Cardiac muscle cell (in vitro differentiated cells and primary cell): ENCODE results near the gene HECW1. TPM values are rescaled to one million over a fixed set of nuclear protein-coding genes. Genes with fewer than 3 reads are reported as not detected.

Experiments used
- DNase-seq, 2 donors: peaks; one replicate each; pipeline versions ENCODE4 v3.0.0 to v3.0.0-alpha.2; 2010 to 2017; ENCODE audit warnings: low read depth in 1 of 2, low spot score in 1 of 2
- H3K27ac ChIP-seq: fragments of 200-600 bp; sonication (generic); 2 replicates; pipeline ENCODE4 v1.5.1; 2016
- H3K27me3 ChIP-seq: fragments of 200-600 bp; sonication (generic); 2 replicates; pipeline ENCODE4 v1.6.0; 2016; ENCODE audit warnings: control low read depth
- H3K36me3 ChIP-seq: fragments of 200-600 bp; sonication (generic); 2 replicates; pipeline ENCODE4 v1.5.1; 2016; ENCODE audit warnings: control low read depth
- H3K4me1 ChIP-seq: fragments of 200-600 bp; sonication (generic); 2 replicates; pipeline ENCODE4 v1.8.1; 2017; ENCODE audit warnings: low read depth, mild to moderate bottlenecking, mixed run types
- H3K4me3 ChIP-seq: fragments of 200-600 bp; sonication (generic); 2 replicates; pipeline ENCODE4 v1.5.1; 2016; ENCODE audit warnings: mild to moderate bottlenecking
- H3K9me3 ChIP-seq: fragments of 200-600 bp; sonication (generic); 2 replicates; pipeline ENCODE4 v1.5.1; 2017; ENCODE audit warnings: low read depth, mild to moderate bottlenecking, control low read depth
- polyA plus RNA-seq: library from polyadenylated mRNA; unstranded; fragments of >200 nt; fragmentation: Nextera tagmentation; extraction: Ambion mirVana; gene quantifications from 2 replicates; pipeline ENCODE4 v1.2.1, GENCODE V29; 2016
- total RNA-seq: library from RNA; depleted of rRNA; stranded (reverse); fragments of >200 nt; gene quantifications from 2 replicates; pipeline ENCODE4 v1.2.3, GENCODE V29; 2016
- TF ChIP-seq, protein P1 (sequence below): IDR thresholded peaks from 2 replicates; pipeline ENCODE4 v1.5.1; 2012; ENCODE audit warnings: low read depth, mild to moderate bottlenecking, low read length

Gene HECW1
- total and polyA plus RNA-seq, 2 experiments from 2014 or later, result 0.06 to 0.13 TPM

DNA sequence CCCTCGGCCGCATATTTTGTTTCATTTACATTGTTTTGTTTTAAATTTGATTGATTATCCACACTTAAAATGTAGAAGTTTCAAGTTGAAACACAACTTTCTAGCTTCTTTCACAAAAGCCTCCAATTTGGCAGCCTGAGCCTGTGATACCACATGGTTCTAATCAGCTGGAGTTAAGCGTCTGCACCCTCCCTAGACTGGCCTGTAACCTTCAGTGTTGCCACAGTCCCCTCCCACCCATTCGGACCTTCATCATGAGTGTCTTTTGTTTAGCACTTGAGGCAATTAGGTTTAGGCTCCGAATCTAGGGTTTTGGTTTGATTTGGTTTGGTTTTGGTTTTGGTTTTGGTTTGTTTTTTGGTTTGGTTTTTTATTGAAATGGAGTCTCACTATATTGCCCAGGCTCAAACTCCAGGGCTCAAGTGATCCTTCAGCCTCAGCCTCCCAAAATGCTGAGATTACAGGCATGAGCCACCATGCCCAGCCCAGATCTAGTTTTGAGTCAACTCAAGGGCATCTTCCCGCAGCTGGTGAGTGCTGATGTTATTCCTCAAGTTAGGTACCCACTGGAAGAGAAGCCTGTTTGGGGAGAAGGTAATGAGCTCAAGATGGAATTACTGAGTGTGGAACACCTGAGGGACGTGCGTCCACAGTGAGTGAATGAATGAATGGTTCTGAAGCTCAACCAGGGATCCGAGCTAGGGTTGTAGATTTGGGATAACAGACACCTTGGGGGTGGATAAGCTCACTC, 201.4 kb downstream of the HECW1 start:
- no peaks in the 10 kb centered on the region for H3K36me3 ChIP-seq
- TF ChIP-seq, protein P1, sequence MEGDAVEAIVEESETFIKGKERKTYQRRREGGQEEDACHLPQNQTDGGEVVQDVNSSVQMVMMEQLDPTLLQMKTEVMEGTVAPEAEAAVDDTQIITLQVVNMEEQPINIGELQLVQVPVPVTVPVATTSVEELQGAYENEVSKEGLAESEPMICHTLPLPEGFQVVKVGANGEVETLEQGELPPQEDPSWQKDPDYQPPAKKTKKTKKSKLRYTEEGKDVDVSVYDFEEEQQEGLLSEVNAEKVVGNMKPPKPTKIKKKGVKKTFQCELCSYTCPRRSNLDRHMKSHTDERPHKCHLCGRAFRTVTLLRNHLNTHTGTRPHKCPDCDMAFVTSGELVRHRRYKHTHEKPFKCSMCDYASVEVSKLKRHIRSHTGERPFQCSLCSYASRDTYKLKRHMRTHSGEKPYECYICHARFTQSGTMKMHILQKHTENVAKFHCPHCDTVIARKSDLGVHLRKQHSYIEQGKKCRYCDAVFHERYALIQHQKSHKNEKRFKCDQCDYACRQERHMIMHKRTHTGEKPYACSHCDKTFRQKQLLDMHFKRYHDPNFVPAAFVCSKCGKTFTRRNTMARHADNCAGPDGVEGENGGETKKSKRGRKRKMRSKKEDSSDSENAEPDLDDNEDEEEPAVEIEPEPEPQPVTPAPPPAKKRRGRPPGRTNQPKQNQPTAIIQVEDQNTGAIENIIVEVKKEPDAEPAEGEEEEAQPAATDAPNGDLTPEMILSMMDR, result no peak
- no peaks in the 10 kb centered on the region for H3K9me3 ChIP-seq
- no peak for DNase-seq
- no peaks in the 10 kb centered on the region for H3K27me3 ChIP-seq
- no peak overlapping the region for H3K4me3 ChIP-seq
- H3K4me1 ChIP-seq, result no peaks in the 10 kb centered on the region
- H3K27ac ChIP-seq, result no peak overlapping the region

DNA sequence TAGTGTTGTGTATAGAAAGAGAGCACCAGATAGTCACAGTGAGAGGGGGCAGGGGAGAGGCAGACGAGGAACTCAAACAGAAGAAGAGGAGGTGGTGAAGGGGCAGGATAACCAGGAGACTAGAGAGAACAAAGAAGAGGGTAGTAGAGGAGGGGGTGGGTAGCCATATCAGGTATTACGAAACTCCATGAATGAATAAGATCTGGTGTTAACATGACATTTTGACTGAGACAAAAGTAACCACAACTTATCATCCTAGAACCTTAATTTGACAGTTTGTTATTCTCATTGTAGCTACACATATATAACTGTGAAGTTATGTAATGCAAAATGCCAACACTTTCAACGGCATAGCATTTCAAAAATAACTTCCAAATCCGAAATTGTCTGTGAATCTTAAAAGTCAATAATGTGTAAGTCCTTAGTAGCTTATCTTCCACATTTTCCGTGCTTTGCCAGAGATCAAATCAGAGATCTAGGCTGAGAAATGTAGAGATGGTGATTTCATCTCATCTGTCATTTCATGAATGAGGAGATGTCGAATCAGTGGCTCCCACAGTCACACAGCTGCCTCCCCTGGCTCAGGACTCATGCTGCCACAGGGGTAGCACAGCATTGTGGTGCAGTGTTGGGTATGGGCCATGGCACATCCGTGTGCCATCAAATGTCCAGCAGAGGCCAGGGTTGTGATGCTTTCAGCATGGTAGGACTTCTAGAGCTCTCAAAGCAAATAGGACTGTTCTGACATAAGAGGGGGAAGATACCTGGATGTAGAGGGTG, 202.1 kb downstream of the HECW1 start:
- Histone ChIP-seq H3K36me3 (no peaks in the 10 kb centered on the region), H3K4me1 (no peaks in the 10 kb centered on the region), H3K9me3 (no peaks in the 10 kb centered on the region), H3K27ac (no peak overlapping the region), H3K4me3 (no peak overlapping the region), H3K27me3 (no peaks in the 10 kb centered on the region)
- TF ChIP-seq, protein P1, result no peak
- no peak for DNase-seq

DNA sequence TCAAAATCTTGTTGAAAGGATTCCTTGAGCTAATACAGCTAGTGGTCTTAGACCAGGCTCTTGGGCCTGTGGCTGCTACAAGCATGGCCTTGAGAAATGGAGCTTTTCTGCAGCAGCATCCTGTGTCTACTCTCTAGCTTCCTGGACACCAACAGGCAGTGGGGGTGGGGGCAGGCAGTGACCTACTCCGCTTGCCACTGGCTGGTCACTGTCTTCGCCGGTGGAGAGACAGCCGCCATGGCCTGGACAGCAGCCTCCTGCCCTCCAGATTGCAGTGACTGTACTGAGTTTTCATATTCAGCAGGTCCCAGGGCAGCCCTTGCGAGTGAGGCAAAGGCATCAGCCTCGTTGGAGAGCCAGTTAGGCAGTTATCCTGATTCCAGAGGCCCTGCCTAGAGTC, 204.6 kb downstream of the HECW1 start:
- no peak overlapping the region for H3K27ac ChIP-seq
- TF ChIP-seq, protein P1, result no peak
- no peaks in the 10 kb centered on the region for H3K9me3 ChIP-seq
- DNase-seq, result no peak
- H3K4me3 ChIP-seq, result no peak overlapping the region
- no peaks in the 10 kb centered on the region for H3K27me3 ChIP-seq
- no peaks in the 10 kb centered on the region for H3K36me3 ChIP-seq
- H3K4me1 ChIP-seq, result no peaks in the 10 kb centered on the region

DNA sequence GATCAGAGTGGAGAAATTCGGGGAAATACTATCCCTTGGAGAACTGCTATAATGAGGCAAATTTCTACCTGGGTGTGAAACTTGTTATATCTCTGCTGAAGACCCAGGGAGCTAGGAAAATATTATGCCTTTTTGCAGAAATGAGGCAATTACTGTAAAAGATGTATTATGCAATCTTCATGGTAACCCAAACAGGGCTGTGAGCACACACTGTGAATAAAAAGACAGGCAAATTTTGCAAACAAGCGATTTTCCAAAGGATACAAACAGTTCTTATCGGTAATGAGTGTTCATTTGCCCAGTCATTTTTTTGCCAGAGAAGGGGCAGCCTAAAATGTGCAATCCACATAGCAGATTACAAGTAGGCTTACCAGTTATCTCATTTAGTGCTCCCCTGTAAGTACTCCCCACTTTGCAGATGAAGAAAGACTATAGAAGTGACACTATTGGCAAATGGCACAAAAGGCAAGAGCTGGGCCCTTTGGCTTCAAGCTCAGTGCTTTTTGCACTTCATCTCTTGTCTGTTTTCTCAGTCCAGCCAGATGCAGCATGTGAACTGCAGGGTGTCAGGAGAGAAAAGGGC, 205.8 kb downstream of the HECW1 start:
- TF ChIP-seq, protein P1, result no peak
- H3K4me3 ChIP-seq, result no peak overlapping the region
- H3K27ac ChIP-seq, result no peak overlapping the region
- DNase-seq, result peak in 1 of 2 donors; percentile 30
- no peaks in the 10 kb centered on the region for H3K36me3 ChIP-seq
- H3K27me3 ChIP-seq, result no peaks in the 10 kb centered on the region
- H3K4me1 ChIP-seq, result no peaks in the 10 kb centered on the region
- H3K9me3 ChIP-seq, result no peaks in the 10 kb centered on the region

- Histone ChIP-seq H3K9me3 (no peaks in the 10 kb centered on the region), H3K27ac (no peak overlapping the region), H3K4me3 (no peak overlapping the region), H3K27me3 (no peaks in the 10 kb centered on the region), H3K4me1 (peaks cover 13% of the 10 kb centered on the region), H3K36me3 (no peaks in the 10 kb centered on the region)
- TF ChIP-seq, protein P1, result no peak
- no peak for DNase-seq
Observed at GRCh38 chr7:43325595-43325994, 213.1 kb downstream of the HECW1 start.
